Measurements from ENCODE around the gene NDUFA13.

NDUFA13 gene

DNA sequence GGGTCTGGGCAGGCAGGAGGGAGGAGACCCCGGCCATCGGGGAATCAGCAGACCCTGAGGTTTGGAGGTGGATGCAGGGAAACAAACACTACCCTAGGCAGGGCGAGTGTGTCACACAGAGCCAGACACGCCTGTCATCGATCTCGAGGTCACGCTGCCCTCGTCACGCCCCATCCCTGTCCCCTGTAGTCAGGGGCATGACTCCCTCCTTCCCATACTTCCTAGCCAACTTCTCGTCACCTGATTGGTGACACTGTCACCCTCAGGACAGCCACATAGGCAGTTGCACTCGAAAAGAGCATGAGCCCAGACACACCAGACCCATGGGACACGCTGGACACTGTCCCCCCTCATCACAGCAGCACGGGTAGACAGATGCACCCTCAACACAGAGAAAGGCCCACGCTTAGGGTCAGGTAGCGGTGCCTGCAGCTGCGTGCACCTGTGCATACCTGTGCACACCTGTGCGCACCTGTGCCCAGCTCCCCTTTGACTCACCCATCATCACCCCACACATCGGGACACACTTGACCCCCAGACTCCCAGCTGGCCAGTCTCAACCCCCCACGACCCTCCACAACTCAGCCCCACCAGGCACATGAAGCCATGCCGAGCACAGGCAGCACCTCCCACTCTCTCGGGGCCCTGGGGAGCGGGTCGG, 33.9 kb downstream of the NDUFA13 start:
- DNase-seq = no peak

GRCh38 chr19:19550485-19550929, 34.5 kb downstream of the NDUFA13 start:
- no peak for DNase-seq

DNA sequence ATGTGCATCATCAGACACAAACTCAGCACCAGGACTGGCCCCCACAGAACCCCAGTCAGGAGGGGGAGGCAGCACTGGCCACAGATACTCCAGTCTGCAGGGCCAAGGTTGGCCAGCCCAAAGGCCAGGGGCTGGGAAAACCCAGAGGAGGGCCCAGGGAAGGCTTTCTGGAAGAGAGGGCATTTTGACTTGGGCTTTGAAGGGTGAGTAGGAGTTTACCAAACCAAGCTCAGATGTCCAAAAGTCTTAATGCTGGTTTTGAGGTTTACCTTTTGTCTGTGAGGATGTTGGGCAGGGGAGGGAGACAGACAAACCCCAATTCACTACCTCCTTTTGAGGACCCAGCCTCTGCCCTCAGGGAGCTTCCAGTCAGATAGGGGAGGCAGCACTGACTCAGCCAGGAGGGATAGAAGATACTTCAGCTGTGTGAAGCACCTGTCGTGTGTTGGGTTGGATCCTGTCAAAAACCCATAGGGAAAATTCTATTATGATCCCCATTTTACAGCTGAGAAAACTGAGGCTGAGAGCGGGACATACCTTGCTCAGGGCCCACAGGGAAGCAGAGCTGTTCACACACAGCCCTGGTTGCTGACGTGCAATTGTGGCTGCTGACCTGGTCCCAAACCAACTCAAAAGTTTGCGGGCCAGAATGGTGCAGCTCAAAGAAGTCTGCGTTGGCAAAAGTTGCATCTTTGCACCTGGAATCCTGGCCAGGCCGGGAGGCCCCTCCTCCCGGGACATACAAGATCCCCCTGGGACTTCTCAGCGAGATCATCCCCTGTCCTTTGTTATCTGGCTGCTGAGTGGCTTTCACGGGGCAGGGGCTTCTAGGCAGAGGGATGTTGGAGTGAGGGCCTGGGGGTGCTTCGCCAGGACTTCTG, 35.2 kb downstream of the NDUFA13 start:
- DNase-seq = no peak

GRCh38 chr19:19551853-19552192, 35.8 kb downstream of the NDUFA13 start:
- no peak for DNase-seq

DNA sequence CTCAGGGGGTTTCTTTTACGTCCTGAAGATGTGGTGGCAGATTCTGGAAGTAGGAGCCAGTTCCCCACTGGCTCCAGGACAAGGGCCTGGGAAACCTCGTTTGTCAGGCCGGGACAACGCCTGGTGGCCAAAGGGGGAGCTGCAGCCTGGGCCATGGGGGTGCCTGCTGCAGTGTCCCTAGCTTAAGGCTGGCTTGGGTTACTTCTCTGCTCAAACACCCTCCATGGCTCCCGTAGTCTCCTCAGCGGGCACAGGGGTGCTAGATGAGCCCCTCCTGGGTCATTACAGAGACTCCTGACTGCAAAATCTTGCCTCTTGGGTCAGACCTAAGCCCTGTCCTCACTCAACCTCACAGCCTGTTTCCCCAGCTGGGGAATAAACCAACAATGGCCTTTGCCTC, 36.8 kb downstream of the NDUFA13 start:
- DNase-seq = no peak

DNA sequence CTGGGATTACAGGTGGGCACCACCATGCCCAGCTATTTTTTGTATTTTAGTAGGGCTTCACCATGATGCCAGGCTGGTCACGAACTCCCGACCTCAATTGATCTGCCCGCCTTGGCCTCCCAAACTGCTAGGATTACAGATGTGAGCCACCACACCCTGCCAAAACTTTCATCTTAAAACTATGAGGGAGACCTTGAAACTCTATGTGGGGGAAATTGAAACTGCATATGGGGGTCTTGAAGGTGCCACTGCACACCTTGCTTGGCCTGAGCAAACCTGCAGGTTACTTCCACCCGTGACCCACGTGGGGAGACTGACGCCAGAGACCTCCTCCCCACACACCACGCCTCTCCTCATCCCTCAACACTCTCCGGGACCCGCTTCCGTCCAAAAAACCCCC, 37.6 kb downstream of the NDUFA13 start:
- DNase-seq = no peak

DNA sequence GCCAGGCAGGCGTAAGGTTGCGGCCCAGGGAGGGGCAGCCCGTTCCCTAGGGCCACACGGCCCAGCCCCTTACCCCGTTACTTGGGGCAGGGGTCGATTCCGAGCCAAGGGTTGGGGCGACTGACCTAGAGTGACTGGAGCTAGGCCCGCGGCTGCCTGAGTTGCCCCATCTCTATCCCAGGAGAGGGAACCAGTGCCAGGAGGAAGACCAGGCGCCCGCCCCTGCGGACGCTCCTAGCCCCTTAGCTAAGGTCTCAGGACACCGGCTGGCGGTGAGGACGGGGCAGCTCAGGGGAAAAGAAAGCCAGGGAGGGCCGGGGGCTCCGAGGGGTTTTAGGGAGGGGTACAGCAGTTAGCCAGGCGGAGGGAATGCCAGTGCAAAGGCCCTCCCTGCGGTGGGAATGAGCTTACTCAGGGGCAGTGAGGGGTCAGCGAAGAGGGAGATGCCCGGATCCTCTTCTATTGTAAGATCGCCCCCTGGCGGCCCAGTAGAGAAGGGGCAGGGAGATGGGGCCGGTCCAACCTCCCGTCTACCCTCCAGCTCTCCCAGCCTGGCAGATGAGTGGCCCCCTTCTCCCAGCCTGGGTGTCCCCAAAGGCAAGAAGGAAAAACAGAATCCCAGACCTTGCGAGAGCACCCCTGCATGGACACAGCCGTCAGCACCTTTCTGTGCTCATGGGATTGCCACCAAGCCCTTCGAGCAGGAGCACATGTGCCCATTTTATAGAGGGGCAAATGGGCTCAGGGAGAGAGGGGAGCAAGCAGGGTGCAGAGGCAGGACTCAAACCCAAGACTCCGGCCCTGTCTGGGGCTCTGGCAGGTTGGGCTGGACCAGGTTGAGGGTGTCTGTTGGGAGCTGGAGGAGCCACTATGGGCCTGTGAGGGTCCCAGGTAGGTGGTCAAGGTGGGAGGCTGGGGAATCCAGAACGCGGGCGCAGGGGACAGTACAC, 38.3 kb downstream of the NDUFA13 start:
- DNase-seq = no peak

GRCh38 chr19:19558055-19558454, 42.0 kb downstream of the NDUFA13 start:
- no peak for DNase-seq

- DNase-seq = no peak
These were observed 42.6 kb downstream of the NDUFA13 start for GRCh38 chr19:19558636-19559035.

- no peak for DNase-seq
These were observed 43.9 kb downstream of the NDUFA13 start for GRCh38 chr19:19559931-19560330.

- no peak for DNase-seq
These were observed 46.1 kb downstream of the NDUFA13 start for GRCh38 chr19:19561946-19562664.

- no peak for DNase-seq
These were observed 46.8 kb downstream of the NDUFA13 start for GRCh38 chr19:19562665-19563347.

DNA sequence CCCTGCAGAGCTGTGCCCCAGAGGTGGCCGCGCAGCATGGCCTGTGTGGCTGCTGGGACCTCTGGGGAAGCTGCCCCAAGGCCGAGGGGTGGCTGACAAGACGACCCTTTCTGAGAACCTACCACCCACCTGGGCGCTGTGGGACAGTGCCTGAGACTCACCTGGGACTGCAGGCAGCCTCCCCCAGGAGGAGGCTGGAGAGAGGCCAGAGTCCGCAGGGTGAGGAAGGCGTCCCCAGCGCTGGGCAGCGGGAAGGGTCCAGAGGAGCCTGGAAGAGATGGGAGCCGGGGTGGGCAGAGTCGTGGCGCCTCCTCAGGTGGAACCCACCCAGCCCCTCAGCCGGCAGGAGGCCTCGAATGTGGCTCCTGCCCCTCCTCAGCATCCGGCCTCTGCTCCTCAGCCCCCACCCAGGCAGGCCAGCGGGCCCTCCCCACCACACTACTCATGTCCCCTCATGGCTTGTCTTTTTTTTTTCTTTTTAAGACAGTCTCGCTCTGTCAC, 47.4 kb downstream of the NDUFA13 start:
- DNase-seq = no peak

DNA sequence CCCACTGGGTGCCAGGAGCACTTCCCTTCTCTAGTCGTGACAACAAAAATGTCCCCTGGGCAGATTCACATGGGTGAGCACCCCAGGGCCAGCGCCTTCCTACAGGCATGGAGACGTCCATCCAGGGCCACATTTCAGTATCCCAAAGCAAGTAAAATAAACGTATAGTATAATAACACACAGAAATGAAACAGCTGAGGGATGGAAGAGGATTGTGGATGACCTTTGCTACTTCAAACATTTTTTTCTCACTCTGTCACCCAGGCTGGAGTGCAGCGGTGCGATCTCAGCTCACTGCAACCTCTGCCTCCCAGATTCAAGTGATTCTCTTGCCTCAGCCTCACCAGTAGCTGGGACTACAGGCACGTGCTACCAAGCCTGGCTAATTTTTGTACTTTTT, 50.3 kb downstream of the NDUFA13 start:
- DNase-seq = no peak

DNA sequence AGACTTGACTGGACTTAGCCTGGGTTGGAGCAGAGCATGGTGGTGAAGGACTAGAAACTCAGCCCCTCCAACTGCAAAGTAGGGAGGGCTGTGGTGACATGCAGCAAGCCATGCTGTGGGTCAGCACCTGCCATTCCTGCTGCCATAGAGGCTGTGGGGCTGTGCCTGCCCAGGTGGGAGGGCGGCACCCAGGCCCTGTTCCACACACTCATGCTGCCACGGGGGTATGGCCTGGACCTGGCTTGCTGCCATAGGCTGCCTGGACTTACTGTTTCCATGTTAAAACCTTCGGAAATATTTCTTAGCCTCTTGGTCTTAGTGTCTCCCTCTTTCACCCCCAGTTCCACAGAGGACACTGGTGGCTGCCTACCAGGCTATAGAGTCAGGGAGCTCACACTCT, 51.4 kb downstream of the NDUFA13 start:
- DNase-seq = no peak

DNA sequence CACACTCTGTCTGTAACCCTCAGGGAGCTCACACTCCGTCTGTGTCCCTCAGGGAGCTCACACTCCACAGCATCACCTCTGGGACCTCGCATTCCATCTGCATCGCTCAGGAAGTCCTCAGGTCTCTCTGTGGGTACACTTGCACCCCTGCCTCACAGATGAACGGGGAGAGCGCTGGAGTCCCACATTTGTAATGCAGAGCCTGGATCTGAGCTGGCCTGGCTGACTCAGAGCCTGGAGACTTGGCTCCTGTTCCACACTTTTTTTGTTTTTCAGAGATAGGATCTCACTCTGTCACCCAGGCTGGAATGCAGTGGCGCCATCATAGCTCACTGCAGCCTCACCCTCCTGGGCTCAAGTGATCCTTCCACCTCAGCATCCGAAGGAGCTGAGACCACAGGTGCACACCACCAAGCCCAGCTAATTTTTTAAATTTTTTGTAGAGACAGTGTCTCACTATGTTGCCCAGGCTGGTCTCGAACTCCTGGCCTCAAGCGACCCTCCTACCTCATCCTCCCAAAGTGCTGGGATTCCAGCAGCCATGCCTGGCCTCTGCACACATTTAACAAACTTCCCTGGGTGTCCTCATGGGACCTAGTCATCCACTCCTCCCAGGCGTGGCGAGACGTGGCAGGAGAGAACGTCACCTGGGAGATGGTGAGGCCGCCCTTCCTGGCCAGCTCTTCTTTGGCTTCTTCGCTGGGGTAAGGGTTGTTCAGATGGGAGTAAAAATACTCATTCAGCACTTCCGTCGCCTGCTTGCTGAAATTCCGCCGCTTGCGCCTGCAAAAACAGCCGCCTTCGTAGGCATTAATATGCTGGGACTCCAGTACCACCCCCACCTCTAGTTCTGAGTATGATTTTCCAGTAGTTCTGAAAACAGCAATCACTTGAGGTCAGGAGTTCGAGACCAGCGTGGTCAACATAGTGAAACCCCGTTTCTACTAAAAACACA, 53.1 kb downstream of the NDUFA13 start:
- DNase-seq = no peak

DNA sequence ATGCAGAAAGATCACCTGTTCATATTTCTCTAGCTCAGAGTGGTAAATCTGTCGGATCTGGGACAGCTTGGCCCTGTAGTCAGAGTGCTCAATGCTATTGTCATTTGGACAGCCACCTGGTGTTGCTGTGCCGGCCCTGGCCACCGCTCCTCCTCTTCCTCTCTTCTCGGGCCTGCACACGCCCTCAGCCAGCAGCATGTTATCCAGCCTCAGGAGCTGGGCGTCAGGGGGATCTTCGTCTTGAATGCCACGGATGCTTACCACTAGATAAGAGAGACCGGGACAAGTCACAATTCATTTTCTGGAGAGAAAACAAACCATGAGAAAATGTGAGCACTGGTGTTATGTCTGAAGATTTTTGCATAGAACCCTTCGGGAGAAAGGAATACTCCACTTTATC, 54.5 kb downstream of the NDUFA13 start:
- DNase-seq = no peak

DNA sequence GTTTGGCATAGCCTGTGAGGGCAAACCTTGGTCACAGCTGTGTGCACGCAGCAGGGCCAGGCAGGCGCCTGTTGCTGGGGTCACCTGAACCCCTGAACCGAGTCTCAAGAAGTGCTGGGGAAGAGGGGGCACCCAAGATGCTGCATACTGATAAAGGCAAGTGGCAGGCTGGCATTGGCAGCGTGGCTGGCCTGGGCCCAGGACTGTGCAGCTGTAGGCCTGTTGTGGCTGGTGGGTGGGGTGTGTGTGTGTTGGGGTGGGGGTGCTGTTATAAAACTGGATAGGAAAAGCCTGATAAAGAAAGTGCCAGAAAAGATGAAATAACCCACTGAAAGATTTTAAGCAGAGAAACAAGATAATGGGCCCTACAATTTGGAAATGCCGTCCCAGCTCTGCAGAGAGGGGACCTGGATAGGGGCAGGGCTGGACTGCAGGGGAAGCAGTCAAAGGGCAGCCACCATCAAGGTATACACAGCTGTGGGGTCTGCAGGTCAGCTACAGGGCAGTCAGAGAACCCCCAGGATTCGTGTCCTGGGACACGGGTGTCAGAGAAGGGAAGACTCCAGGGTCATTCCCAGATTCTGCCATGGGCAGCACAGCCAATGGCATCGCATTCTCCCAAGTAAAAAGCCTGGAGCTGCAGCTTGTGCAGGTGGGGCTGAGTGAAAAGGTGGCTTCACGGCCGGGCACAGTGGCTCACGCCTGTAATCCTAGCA, 55.2 kb downstream of the NDUFA13 start:
- DNase-seq = no peak

- DNase-seq = no peak
These were observed 59.4 kb downstream of the NDUFA13 start for GRCh38 chr19:19575411-19575810.

Measured in cerebellar nuclear complex (tissue), 1 donor.